CD8-positive, alpha-beta memory T cell (primary cell): ENCODE measurements around the gene TSPY9. TPM values are rescaled to one million over a fixed set of nuclear protein-coding genes. Genes with fewer than 3 reads are reported as not detected.
A peak's percentile ranks its signal among the peaks of the same experiment; 100 is the strongest.
"Not testable (repeated sequence)": the region's sequence is repeated elsewhere in the genome, so short reads cannot be mapped to it uniquely, and the experiment has no call there.

ENCODE experiments used
- CTCF ChIA-PET: fragments of 350-600 bp; sonication (Branson Sonifier 250); formaldehyde crosslinking; loops from one replicate; lab custom pipeline; 2021; ENCODE audit warnings: antibody characterized with exemption; lab: Charles Lee
- POLR2A ChIA-PET: fragments of 350-600 bp; sonication (Branson Sonifier 250); formaldehyde crosslinking; loops from one replicate; lab custom pipeline; 2021; ENCODE audit warnings: antibody characterized with exemption; lab: Charles Lee
- DNase-seq, 5 donors: peaks; one replicate each; pipeline versions ENCODE4 v3.0.0 to v3.0.0-alpha.2; 2020 to 2022; ENCODE audit warnings: mixed read lengths in 1 of 5
- H3K27ac ChIP-seq: one replicate; pipeline ENCODE4 v1.7.0; 2013; ENCODE audit warnings: low read depth, mild to moderate bottlenecking, low read length, moderate library complexity
- H3K27me3 ChIP-seq: 2 replicates; pipeline ENCODE4 v1.7.0; 2013; ENCODE audit warnings: low read length, mild to moderate bottlenecking; ENCODE audit not compliant: insufficient read depth, poor library complexity, severe bottlenecking
- H3K36me3 ChIP-seq: 2 replicates; pipeline ENCODE4 v1.7.0; 2013; ENCODE audit warnings: mild to moderate bottlenecking, low read length, moderate library complexity; ENCODE audit not compliant: insufficient read depth
- H3K4me1 ChIP-seq: 2 replicates; pipeline ENCODE4 v1.7.0; 2013; ENCODE audit warnings: mild to moderate bottlenecking, low read length, moderate library complexity; ENCODE audit not compliant: insufficient read depth
- H3K4me3 ChIP-seq: 2 replicates; pipeline ENCODE4 v1.7.0; 2013; ENCODE audit warnings: mild to moderate bottlenecking, low read length
- H3K9me3 ChIP-seq: 2 replicates; pipeline ENCODE4 v1.7.0; 2013; ENCODE audit warnings: mild to moderate bottlenecking, low read length
- H3K27ac Mint-ChIP-seq, 8 donors: one replicate each; pipeline ENCODE4 v1.8.0; 2020 to 2021; ENCODE audit warnings: mixed read lengths in 8 of 8, mild to moderate bottlenecking in 6 of 8, inconsistent platforms in 3 of 8, moderate library complexity in 3 of 8
- H3K27me3 Mint-ChIP-seq, 2 donors: one replicate each; pipeline ENCODE4 v1.8.0; 2020 to 2021; ENCODE audit warnings: mixed read lengths in 2 of 2, mild to moderate bottlenecking in 1 of 2, moderate library complexity in 1 of 2
- H3K36me3 Mint-ChIP-seq, 3 donors: one replicate each; pipeline ENCODE4 v1.8.0; 2020 to 2021; ENCODE audit warnings: mixed read lengths in 3 of 3, inconsistent platforms in 1 of 3, mild to moderate bottlenecking in 1 of 3
- H3K4me1 Mint-ChIP-seq, 3 donors: one replicate each; pipeline ENCODE4 v1.8.0; 2020 to 2021; ENCODE audit warnings: mixed read lengths in 3 of 3, inconsistent platforms in 1 of 3, mild to moderate bottlenecking in 1 of 3
- H3K4me3 Mint-ChIP-seq, 7 donors: one replicate each; pipeline ENCODE4 v1.8.0; 2020 to 2021; ENCODE audit warnings: mixed read lengths in 7 of 7, mild to moderate bottlenecking in 6 of 7, moderate library complexity in 4 of 7, inconsistent platforms in 2 of 7
- H3K9me3 Mint-ChIP-seq, 5 donors: one replicate each; pipeline ENCODE4 v1.8.0; 2020 to 2022; ENCODE audit warnings: mixed read lengths in 5 of 5, mild to moderate bottlenecking in 3 of 5, moderate library complexity in 2 of 5, inconsistent platforms in 1 of 5
- polyA plus RNA-seq: library from polyadenylated mRNA; unstranded; fragments of 300-500 nt; fragmentation: Illumina TruSeq; gene quantifications from one replicate; pipeline ENCODE4 v1.2.3, GENCODE V29; 2021
- total RNA-seq, 2 experiments: library from RNA; stranded (reverse); gene quantifications; one replicate each; pipeline ENCODE4 v1.2.3, GENCODE V29; 2021

Gene TSPY9, protein sequence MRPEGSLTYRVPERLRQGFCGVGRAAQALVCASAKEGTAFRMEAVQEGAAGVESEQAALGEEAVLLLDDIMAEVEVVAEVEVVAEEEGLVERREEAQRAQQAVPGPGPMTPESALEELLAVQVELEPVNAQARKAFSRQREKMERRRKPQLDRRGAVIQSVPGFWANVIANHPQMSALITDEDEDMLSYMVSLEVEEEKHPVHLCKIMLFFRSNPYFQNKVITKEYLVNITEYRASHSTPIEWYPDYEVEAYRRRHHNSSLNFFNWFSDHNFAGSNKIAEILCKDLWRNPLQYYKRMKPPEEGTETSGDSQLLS
- total RNA-seq (not detected), polyA plus RNA-seq (not detected)

DNA sequence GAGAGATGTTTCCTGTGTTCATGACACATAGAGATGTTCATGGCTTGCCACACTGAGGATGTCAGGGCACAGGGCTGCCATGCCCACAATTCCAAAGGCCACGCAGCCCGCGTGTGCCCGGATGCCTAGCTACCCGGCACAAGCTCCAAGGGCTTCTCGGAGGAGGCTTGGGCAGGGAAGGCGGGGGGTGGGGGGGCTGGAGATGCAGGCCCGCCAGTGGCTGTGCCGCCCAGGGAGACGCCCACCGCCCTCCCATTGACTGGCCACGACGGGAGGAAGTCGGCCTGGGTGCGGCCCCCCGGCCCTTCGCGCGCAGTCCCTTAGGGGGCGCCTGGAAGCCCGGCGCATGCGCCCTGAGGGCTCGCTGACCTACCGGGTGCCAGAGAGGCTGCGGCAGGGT is at the start of gene TSPY9:
Gene TSPY9, plus strand, starts transcription at position 301 of the 400 bp plus-strand sequence. Its CDS starts 46 bp downstream, at position 347.
- H3K36me3 Mint-ChIP-seq, H3K4me1 ChIP-seq, H3K36me3 ChIP-seq, H3K27me3 ChIP-seq, H3K27me3 Mint-ChIP-seq, POLR2A ChIA-PET, DNase-seq, H3K4me3 ChIP-seq, H3K27ac Mint-ChIP-seq, H3K9me3 ChIP-seq, H3K27ac ChIP-seq, CTCF ChIA-PET, H3K4me3 Mint-ChIP-seq, H3K9me3 Mint-ChIP-seq, H3K4me1 Mint-ChIP-seq: not testable (repeated sequence)

DNA sequence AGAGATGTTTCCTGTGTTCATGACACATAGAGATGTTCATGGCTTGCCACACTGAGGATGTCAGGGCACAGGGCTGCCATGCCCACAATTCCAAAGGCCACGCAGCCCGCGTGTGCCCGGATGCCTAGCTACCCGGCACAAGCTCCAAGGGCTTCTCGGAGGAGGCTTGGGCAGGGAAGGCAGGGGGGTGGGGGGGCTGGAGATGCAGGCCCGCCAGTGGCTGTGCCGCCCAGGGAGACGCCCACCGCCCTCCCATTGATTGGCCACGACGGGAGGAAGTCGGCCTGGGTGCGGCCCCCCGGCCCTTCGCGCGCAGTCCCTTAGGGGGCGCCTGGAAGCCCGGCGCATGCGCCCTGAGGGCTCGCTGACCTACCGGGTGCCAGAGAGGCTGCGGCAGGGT is 20.4 kb upstream of the TSPY9 start, which contains the start of gene TSPY1:
Gene TSPY1, plus strand, starts transcription at position 301 of the 400 bp plus-strand sequence. Its CDS starts 46 bp downstream, at position 347.
- H3K9me3 ChIP-seq, H3K4me3 Mint-ChIP-seq, H3K27ac Mint-ChIP-seq, H3K4me3 ChIP-seq, POLR2A ChIA-PET, H3K27me3 ChIP-seq, DNase-seq, H3K4me1 ChIP-seq, H3K27me3 Mint-ChIP-seq, H3K4me1 Mint-ChIP-seq, CTCF ChIA-PET, H3K36me3 ChIP-seq, H3K9me3 Mint-ChIP-seq, H3K27ac ChIP-seq, H3K36me3 Mint-ChIP-seq: not testable (repeated sequence)

DNA sequence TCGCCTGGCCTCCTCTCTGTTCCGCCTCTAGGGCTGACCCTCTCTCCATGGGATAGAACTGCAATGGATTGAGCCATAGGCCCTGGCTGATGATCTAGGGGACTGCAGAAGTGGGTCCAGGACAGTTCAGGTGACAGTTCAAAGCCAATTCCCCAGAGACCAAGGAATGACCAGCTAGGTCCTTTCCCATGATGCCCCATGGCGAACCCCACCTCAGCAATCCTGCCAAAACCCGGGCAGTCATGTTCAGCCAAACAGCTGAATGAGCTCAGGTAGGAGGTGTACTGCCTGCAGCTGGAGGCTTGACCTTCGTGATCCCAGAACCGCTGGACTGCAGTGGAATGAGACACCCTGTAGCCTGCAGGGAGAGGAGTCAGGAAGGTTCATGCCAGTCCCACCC is 17.3 kb downstream of the TSPY9 start:
- peak in 1 of 5 donors; percentile 11 for DNase-seq
- H3K4me3 Mint-ChIP-seq, CTCF ChIA-PET: not testable (repeated sequence)

DNA sequence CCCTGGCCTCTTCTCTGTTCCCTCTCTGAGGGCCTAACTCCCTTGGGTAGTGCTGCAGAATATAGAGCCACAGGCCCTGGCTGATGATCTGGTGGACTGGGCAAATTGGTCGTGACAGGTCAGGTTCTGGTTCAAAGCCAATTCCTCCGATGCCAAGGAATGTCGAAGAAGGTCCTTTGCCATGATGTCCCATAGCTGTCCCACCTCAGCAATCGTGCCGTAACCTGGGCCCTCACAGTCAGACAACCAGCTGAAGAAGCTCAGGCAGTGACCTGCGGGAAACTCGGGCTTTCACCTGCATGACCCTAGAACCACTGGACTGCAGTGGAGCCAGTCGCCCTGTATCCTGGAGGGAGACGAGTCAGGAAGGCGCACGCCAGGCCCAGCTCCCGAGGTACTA is 29.2 kb downstream of the TSPY9 start:
- H3K27me3 Mint-ChIP-seq, H3K9me3 Mint-ChIP-seq, H3K27me3 ChIP-seq, H3K4me3 Mint-ChIP-seq, H3K27ac ChIP-seq, POLR2A ChIA-PET, H3K36me3 Mint-ChIP-seq, H3K9me3 ChIP-seq, H3K4me1 Mint-ChIP-seq, H3K27ac Mint-ChIP-seq, H3K4me3 ChIP-seq, H3K36me3 ChIP-seq, H3K4me1 ChIP-seq, CTCF ChIA-PET: not testable (repeated sequence)
- peak in 1 of 5 donors; percentile 37 for DNase-seq

More for the DNA sequence above, 17.3 kb downstream of the TSPY9 start:
- H3K27me3 ChIP-seq, H3K9me3 Mint-ChIP-seq, H3K36me3 ChIP-seq, H3K4me1 Mint-ChIP-seq, H3K27me3 Mint-ChIP-seq, H3K4me1 ChIP-seq, H3K27ac Mint-ChIP-seq, H3K9me3 ChIP-seq, H3K27ac ChIP-seq, H3K36me3 Mint-ChIP-seq, POLR2A ChIA-PET, H3K4me3 ChIP-seq: not testable (repeated sequence)

DNA sequence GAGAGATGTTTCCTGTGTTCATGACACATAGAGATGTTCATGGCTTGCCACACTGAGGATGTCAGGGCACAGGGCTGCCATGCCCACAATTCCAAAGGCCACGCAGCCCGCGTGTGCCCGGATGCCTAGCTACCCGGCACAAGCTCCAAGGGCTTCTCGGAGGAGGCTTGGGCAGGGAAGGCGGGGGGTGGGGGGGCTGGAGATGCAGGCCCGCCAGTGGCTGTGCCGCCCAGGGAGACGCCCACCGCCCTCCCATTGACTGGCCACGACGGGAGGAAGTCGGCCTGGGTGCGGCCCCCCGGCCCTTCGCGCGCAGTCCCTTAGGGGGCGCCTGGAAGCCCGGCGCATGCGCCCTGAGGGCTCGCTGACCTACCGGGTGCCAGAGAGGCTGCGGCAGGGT is 40.5 kb downstream of the TSPY9 start, which contains the start of gene TSPY10:
Gene TSPY10, plus strand, starts transcription at position 301 of the 400 bp plus-strand sequence. Its CDS starts 46 bp downstream, at position 347.
- H3K27me3 ChIP-seq, POLR2A ChIA-PET, H3K9me3 ChIP-seq, H3K27ac Mint-ChIP-seq, DNase-seq, H3K4me1 Mint-ChIP-seq, H3K4me3 ChIP-seq, H3K27me3 Mint-ChIP-seq, H3K36me3 ChIP-seq, H3K4me1 ChIP-seq, CTCF ChIA-PET, H3K4me3 Mint-ChIP-seq, H3K9me3 Mint-ChIP-seq, H3K27ac ChIP-seq, H3K36me3 Mint-ChIP-seq: not testable (repeated sequence)

Other genes starting within 250 kb of the TSPY9 start
- gene TSPY4, start 149.8 kb upstream of the TSPY9 start, total RNA-seq, result not detected
- not detected for gene TSPY4, start 149.8 kb upstream of the TSPY9 start, polyA plus RNA-seq
- gene TSPY8, start 129.5 kb upstream of the TSPY9 start, total RNA-seq, result not detected
- gene TSPY8, start 129.5 kb upstream of the TSPY9 start, polyA plus RNA-seq, result not detected
- not detected for gene TSPY3, start 88.8 kb upstream of the TSPY9 start, total RNA-seq
- gene TSPY3, start 88.8 kb upstream of the TSPY9 start, polyA plus RNA-seq, result not detected
- not detected for gene TSPY1, start 20.3 kb upstream of the TSPY9 start, total RNA-seq
- gene TSPY1, start 20.3 kb upstream of the TSPY9 start, polyA plus RNA-seq, result not detected
- not detected for gene TSPY10, start 40.6 kb downstream of the TSPY9 start, total RNA-seq
- gene TSPY10, start 40.6 kb downstream of the TSPY9 start, polyA plus RNA-seq, result not detected